ENCODE measurements around the gene GOLGA8T.
"Not testable (repeated sequence)": the region's sequence is repeated elsewhere in the genome, so short reads cannot be mapped to it uniquely, and the experiment has no call there.

Gene GOLGA8T

GRCh38 chr15:30167403-30167802, 32.6 kb downstream of the GOLGA8T start:
- not testable (repeated sequence) for H3K27ac ChIP-seq (ENCODE audit: low read depth, low read length); H2AFZ ChIP-seq (ENCODE audit: low read length, unreplicated experiment); H3K79me2 ChIP-seq (ENCODE audit: control insufficient read depth, insufficient read depth, low read length, unreplicated experiment); H3K4me3 ChIP-seq (ENCODE audit: low read depth, low read length); H3K27me3 ChIP-seq (ENCODE audit: insufficient read depth, low read length); H3K36me3 ChIP-seq (ENCODE audit: insufficient read depth, low read length); H3K4me1 ChIP-seq (ENCODE audit: control insufficient read depth, insufficient read depth, low read length, unreplicated experiment)

DNA sequence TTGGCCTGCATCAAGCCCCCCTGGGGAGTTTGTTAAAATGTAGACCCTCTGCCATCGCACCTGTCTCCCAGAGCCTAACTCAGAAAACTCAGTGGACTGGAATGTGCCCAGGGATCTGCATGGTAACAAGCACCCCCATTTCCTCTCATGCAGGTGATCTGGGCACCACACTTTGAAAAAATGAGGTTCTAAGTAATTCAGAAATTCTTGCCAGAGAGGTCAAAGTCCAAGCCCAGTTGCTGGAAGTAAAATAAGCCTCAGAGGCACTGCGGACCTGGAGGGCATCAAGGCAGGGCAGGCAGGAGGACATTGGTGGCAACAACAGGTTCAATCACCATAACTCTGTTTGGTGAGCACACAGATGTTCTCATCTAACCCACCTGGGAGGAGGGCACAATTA, 33.0 kb downstream of the GOLGA8T start:
- H3K4me1 ChIP-seq (ENCODE audit: control insufficient read depth, insufficient read depth, low read length, unreplicated experiment); H3K79me2 ChIP-seq (ENCODE audit: control insufficient read depth, insufficient read depth, low read length, unreplicated experiment); H3K27me3 ChIP-seq (ENCODE audit: insufficient read depth, low read length); H2AFZ ChIP-seq (ENCODE audit: low read length, unreplicated experiment); H3K36me3 ChIP-seq (ENCODE audit: insufficient read depth, low read length); H3K27ac ChIP-seq (ENCODE audit: low read depth, low read length); H3K4me3 ChIP-seq (ENCODE audit: low read depth, low read length): not testable (repeated sequence)

- H3K4me3 ChIP-seq (ENCODE audit: low read depth, low read length); H3K27ac ChIP-seq (ENCODE audit: low read depth, low read length); H3K4me1 ChIP-seq (ENCODE audit: control insufficient read depth, insufficient read depth, low read length, unreplicated experiment); H2AFZ ChIP-seq (ENCODE audit: low read length, unreplicated experiment); H3K27me3 ChIP-seq (ENCODE audit: insufficient read depth, low read length); H3K79me2 ChIP-seq (ENCODE audit: control insufficient read depth, insufficient read depth, low read length, unreplicated experiment); H3K36me3 ChIP-seq (ENCODE audit: insufficient read depth, low read length): not testable (repeated sequence)
Observed at GRCh38 chr15:30171452-30171851, 36.6 kb downstream of the GOLGA8T start.

- H3K27ac ChIP-seq (ENCODE audit: low read depth, low read length); H3K36me3 ChIP-seq (ENCODE audit: insufficient read depth, low read length); H3K27me3 ChIP-seq (ENCODE audit: insufficient read depth, low read length); H3K79me2 ChIP-seq (ENCODE audit: control insufficient read depth, insufficient read depth, low read length, unreplicated experiment); H3K4me1 ChIP-seq (ENCODE audit: control insufficient read depth, insufficient read depth, low read length, unreplicated experiment); H3K4me3 ChIP-seq (ENCODE audit: low read depth, low read length); H2AFZ ChIP-seq (ENCODE audit: low read length, unreplicated experiment): not testable (repeated sequence)
Observed at GRCh38 chr15:30173041-30173608, 38.3 kb downstream of the GOLGA8T start.

GRCh38 chr15:30175291-30175690, 40.4 kb downstream of the GOLGA8T start:
- not testable (repeated sequence) for H3K27ac ChIP-seq (ENCODE audit: low read depth, low read length); H3K4me1 ChIP-seq (ENCODE audit: control insufficient read depth, insufficient read depth, low read length, unreplicated experiment); H3K27me3 ChIP-seq (ENCODE audit: insufficient read depth, low read length); H3K79me2 ChIP-seq (ENCODE audit: control insufficient read depth, insufficient read depth, low read length, unreplicated experiment); H2AFZ ChIP-seq (ENCODE audit: low read length, unreplicated experiment); H3K36me3 ChIP-seq (ENCODE audit: insufficient read depth, low read length); H3K4me3 ChIP-seq (ENCODE audit: low read depth, low read length)

DNA sequence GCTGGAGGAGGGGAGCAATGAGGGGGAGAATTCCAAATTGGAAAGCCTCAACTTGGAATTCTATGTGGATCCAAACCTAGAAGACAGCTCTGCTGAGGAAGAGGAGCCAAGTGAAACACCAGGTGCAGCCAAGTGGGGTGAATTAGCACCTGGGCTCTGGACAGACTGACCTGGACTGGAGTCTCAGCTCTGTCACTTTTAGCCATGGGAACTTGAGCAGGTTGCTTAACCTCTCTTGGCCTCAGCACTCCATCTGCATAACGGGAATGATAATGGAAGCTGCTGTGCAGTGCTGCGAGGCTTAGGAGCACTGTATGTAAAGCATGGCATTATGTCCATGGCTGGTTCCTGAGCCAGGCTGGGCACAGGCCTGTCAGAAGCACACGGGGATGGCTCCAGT, 41.8 kb downstream of the GOLGA8T start:
- not testable (repeated sequence) for H3K4me3 ChIP-seq (ENCODE audit: low read depth, low read length); H3K36me3 ChIP-seq (ENCODE audit: insufficient read depth, low read length); H3K27me3 ChIP-seq (ENCODE audit: insufficient read depth, low read length); H2AFZ ChIP-seq (ENCODE audit: low read length, unreplicated experiment); H3K4me1 ChIP-seq (ENCODE audit: control insufficient read depth, insufficient read depth, low read length, unreplicated experiment); H3K27ac ChIP-seq (ENCODE audit: low read depth, low read length); H3K79me2 ChIP-seq (ENCODE audit: control insufficient read depth, insufficient read depth, low read length, unreplicated experiment)

- H3K4me1 ChIP-seq (ENCODE audit: control insufficient read depth, insufficient read depth, low read length, unreplicated experiment); H2AFZ ChIP-seq (ENCODE audit: low read length, unreplicated experiment); H3K27ac ChIP-seq (ENCODE audit: low read depth, low read length); H3K79me2 ChIP-seq (ENCODE audit: control insufficient read depth, insufficient read depth, low read length, unreplicated experiment); H3K27me3 ChIP-seq (ENCODE audit: insufficient read depth, low read length); H3K36me3 ChIP-seq (ENCODE audit: insufficient read depth, low read length); H3K4me3 ChIP-seq (ENCODE audit: low read depth, low read length): not testable (repeated sequence)
Observed at GRCh38 chr15:30179814-30180213, 45.0 kb downstream of the GOLGA8T start.

DNA sequence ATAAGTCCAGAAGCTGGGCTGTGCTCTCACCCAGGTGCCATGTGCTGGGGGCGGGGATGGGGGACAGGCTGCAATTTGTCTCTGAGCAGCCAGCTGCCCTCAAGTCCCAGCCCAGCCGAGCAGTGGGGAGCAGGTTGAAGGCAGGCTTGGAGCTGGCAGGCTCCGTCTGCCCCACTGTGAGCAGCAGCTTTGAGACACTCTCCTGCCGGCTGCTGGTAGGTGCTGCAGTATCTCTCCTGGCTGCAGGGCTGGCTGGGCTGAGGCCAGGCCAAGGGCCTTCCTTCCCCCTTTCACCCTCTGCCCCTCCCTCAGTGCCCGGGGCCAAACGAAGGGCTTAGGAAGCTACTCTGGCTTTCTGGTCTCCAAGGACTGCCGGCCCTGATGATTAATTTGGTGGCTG, 50.6 kb downstream of the GOLGA8T start:
- not testable (repeated sequence) for H2AFZ ChIP-seq (ENCODE audit: low read length, unreplicated experiment); H3K4me1 ChIP-seq (ENCODE audit: control insufficient read depth, insufficient read depth, low read length, unreplicated experiment); H3K4me3 ChIP-seq (ENCODE audit: low read depth, low read length); H3K27ac ChIP-seq (ENCODE audit: low read depth, low read length); H3K27me3 ChIP-seq (ENCODE audit: insufficient read depth, low read length); H3K36me3 ChIP-seq (ENCODE audit: insufficient read depth, low read length); H3K79me2 ChIP-seq (ENCODE audit: control insufficient read depth, insufficient read depth, low read length, unreplicated experiment)

GRCh38 chr15:30187429-30187828, 52.6 kb downstream of the GOLGA8T start:
- not testable (repeated sequence) for H3K27me3 ChIP-seq (ENCODE audit: insufficient read depth, low read length); H3K27ac ChIP-seq (ENCODE audit: low read depth, low read length); H3K4me1 ChIP-seq (ENCODE audit: control insufficient read depth, insufficient read depth, low read length, unreplicated experiment); H3K79me2 ChIP-seq (ENCODE audit: control insufficient read depth, insufficient read depth, low read length, unreplicated experiment); H3K4me3 ChIP-seq (ENCODE audit: low read depth, low read length); H3K36me3 ChIP-seq (ENCODE audit: insufficient read depth, low read length); H2AFZ ChIP-seq (ENCODE audit: low read length, unreplicated experiment)

DNA sequence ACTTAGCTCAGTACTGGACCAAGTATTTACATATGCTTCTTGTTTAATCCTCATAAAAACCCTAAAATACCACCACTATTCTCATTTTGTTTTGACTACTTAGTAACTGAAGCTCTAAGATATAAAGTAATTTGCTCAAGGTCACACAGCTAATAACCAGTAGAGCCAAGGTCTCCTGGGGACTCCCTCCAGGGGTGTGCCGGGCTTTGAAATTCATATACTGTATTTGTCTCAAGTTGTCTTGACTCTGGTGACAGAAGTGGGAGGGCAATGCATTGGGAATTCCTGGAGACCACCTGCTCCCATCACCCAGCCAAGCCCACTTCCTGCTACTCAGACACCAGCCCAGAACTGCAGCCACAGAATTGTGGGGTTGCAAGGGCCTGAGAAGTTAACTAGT, 54.9 kb downstream of the GOLGA8T start:
- not testable (repeated sequence) for H3K79me2 ChIP-seq (ENCODE audit: control insufficient read depth, insufficient read depth, low read length, unreplicated experiment); H3K27me3 ChIP-seq (ENCODE audit: insufficient read depth, low read length); H3K4me3 ChIP-seq (ENCODE audit: low read depth, low read length); H2AFZ ChIP-seq (ENCODE audit: low read length, unreplicated experiment); H3K4me1 ChIP-seq (ENCODE audit: control insufficient read depth, insufficient read depth, low read length, unreplicated experiment); H3K36me3 ChIP-seq (ENCODE audit: insufficient read depth, low read length); H3K27ac ChIP-seq (ENCODE audit: low read depth, low read length)

- H3K4me1 ChIP-seq (ENCODE audit: control insufficient read depth, insufficient read depth, low read length, unreplicated experiment); H3K79me2 ChIP-seq (ENCODE audit: control insufficient read depth, insufficient read depth, low read length, unreplicated experiment): not testable (repeated sequence)
Observed at GRCh38 chr15:30191143-30191542, 56.3 kb downstream of the GOLGA8T start.

DNA sequence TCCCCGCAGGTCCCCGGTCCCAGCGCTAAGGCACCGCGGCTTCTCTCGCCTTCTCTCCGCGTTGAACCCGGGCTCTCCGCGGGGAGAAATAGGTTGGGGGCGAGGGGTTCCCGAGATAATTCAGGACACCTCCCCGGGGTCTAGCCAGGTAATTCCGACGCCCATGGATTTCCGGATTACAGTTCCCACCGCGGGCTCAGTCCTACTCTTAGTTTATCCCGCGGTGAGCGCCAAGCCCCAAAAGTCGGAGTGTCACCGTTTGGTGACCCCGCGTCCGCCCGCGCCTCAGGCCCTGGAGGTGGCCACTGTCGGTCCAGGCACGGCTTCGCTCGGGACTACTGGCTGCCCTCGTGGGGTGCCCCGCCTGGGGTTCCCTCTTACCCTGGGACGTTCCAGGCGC, 56.8 kb downstream of the GOLGA8T start:
- H3K4me3 ChIP-seq (ENCODE audit: low read depth, low read length); H3K79me2 ChIP-seq (ENCODE audit: control insufficient read depth, insufficient read depth, low read length, unreplicated experiment); H3K36me3 ChIP-seq (ENCODE audit: insufficient read depth, low read length); H3K27ac ChIP-seq (ENCODE audit: low read depth, low read length); H2AFZ ChIP-seq (ENCODE audit: low read length, unreplicated experiment); H3K27me3 ChIP-seq (ENCODE audit: insufficient read depth, low read length); H3K4me1 ChIP-seq (ENCODE audit: control insufficient read depth, insufficient read depth, low read length, unreplicated experiment): not testable (repeated sequence)

More at GRCh38 chr15:30191143-30191542, 56.3 kb downstream of the GOLGA8T start:
- not testable (repeated sequence) for H3K36me3 ChIP-seq (ENCODE audit: insufficient read depth, low read length); H3K4me3 ChIP-seq (ENCODE audit: low read depth, low read length); H3K27ac ChIP-seq (ENCODE audit: low read depth, low read length); H2AFZ ChIP-seq (ENCODE audit: low read length, unreplicated experiment); H3K27me3 ChIP-seq (ENCODE audit: insufficient read depth, low read length)
